T-cell (primary cell): Measurements from ENCODE around the gene PCDH1. TPM values are rescaled to one million over a fixed set of nuclear protein-coding genes. Genes with fewer than 3 reads are reported as not detected.
A peak's percentile ranks its signal among the peaks of the same experiment; 100 is the strongest.

Source experiments
- ATAC-seq, 4 experiments: fragments of 200-7000 bp in 3 of 4; fragments of 150-1000 bp in 1 of 4; cut with Tn5 transposase; replicated peaks in 1 of 4; 1 replicate in 3 of 4; 2 replicates in 1 of 4; pipeline ENCODE4 v1.10.0; 2021; ENCODE audit warnings: moderate library complexity in 3 of 4, mild to moderate bottlenecking in 2 of 4, moderate number of reproducible peaks in 1 of 4
- CTCF ChIA-PET, 2 donors: fragments of 300-600 bp; sonication (Branson Sonifier 250); formaldehyde crosslinking; loops; one replicate each; lab custom pipeline; 2022; ENCODE audit warnings: antibody characterized with exemption in 2 of 2; lab: Charles Lee
- POLR2A ChIA-PET, 2 donors: fragments of 300-600 bp; sonication (Branson Sonifier 250); formaldehyde crosslinking; loops; one replicate each; lab custom pipeline; 2022; ENCODE audit warnings: antibody characterized with exemption in 2 of 2; lab: Charles Lee
- DNase-seq, 35 experiments: peaks; one replicate each; pipeline versions ENCODE4 v3.0.0 to v3.0.0-alpha.2; 2013 to 2023
- H3K27ac ChIP-seq: one replicate; pipeline ENCODE4 v1.5.1; 2013; ENCODE audit warnings: low read length
- H3K27me3 ChIP-seq, 2 experiments: replicated peaks in 1 of 2; 1 replicate in 1 of 2; 2 replicates in 1 of 2; pipeline versions ENCODE4 v1.6.1 to v1.7.0; 2013; ENCODE audit warnings: low read length in 1 of 2, mixed read lengths in 1 of 2; ENCODE audit not compliant: control insufficient read depth in 2 of 2, insufficient read depth in 2 of 2; ENCODE audit errors: extremely low read depth in 1 of 2
- H3K36me3 ChIP-seq, 2 donors: 1 replicate in 1 of 2; 2 replicates in 1 of 2; pipeline versions ENCODE4 v1.6.1 to v1.7.0; 2013; ENCODE audit warnings: low read length in 1 of 2; ENCODE audit not compliant: control insufficient read depth in 2 of 2, insufficient read depth in 1 of 2; ENCODE audit errors: extremely low read depth in 1 of 2
- H3K4me1 ChIP-seq, 2 experiments: 1 replicate in 1 of 2; 2 replicates in 1 of 2; pipeline versions ENCODE4 v1.6.1 to v1.7.0; 2013; ENCODE audit warnings: low read length in 2 of 2, mixed read lengths in 1 of 2; ENCODE audit not compliant: insufficient read depth in 2 of 2, control insufficient read depth in 1 of 2; ENCODE audit errors: extremely low read depth in 1 of 2
- H3K4me3 ChIP-seq, 2 donors: 1 replicate in 1 of 2; 2 replicates in 1 of 2; pipeline versions ENCODE4 v1.5.1 to v1.7.0; 2013; ENCODE audit warnings: mild to moderate bottlenecking in 2 of 2, low read length in 1 of 2, moderate library complexity in 1 of 2; ENCODE audit not compliant: control insufficient read depth in 1 of 2; ENCODE audit errors: extremely low read depth in 1 of 2
- H3K9me3 ChIP-seq: 2 replicates; pipeline ENCODE4 v1.7.0; 2013
- H3K27ac Mint-ChIP-seq, 2 donors: one replicate each; pipeline ENCODE4 v1.8.0; 2020 to 2021; ENCODE audit warnings: mild to moderate bottlenecking in 2 of 2, mixed read lengths in 2 of 2
- H3K27me3 Mint-ChIP-seq, 2 donors: one replicate each; pipeline ENCODE4 v1.8.0; 2021 to 2022; ENCODE audit warnings: mixed read lengths in 2 of 2
- H3K36me3 Mint-ChIP-seq: one replicate; pipeline ENCODE4 v1.8.0; 2021; ENCODE audit warnings: mixed read lengths
- H3K4me1 Mint-ChIP-seq, 3 donors: one replicate each; pipeline ENCODE4 v1.8.0; 2020 to 2022; ENCODE audit warnings: mixed read lengths in 3 of 3, mild to moderate bottlenecking in 1 of 3
- H3K4me3 Mint-ChIP-seq, 3 donors: one replicate each; pipeline ENCODE4 v1.8.0; 2020 to 2022; ENCODE audit warnings: mild to moderate bottlenecking in 3 of 3, mixed read lengths in 3 of 3, moderate library complexity in 3 of 3
- H3K9me3 Mint-ChIP-seq, 3 donors: one replicate each; pipeline ENCODE4 v1.8.0; 2020 to 2022; ENCODE audit warnings: mixed read lengths in 3 of 3
- WGBS: methylation state at CpG from one replicate; pipeline ENCODE4 v1.1.5; 2013; ENCODE audit warnings: missing lambda C conversion rate; ENCODE audit not compliant: insufficient coverage; 5-methylcytosine and 5-hydroxymethylcytosine counted together
- total RNA-seq, 35 experiments: library from RNA in 6 of 35; stranded (reverse) in 6 of 35; fragments of 120-200 nt in 1 of 35; gene quantifications; one replicate each; pipeline versions ENCODE4 v1.2.1 to v1.2.4 and lab custom pipeline; 2013 to 2026

Gene PCDH1
- total RNA-seq, 5 donors from 2014 or later (not counting 1 experiment from before 2014, with no cell fraction given), result 0.23 to 3.0 (median 0.82) TPM

DNA sequence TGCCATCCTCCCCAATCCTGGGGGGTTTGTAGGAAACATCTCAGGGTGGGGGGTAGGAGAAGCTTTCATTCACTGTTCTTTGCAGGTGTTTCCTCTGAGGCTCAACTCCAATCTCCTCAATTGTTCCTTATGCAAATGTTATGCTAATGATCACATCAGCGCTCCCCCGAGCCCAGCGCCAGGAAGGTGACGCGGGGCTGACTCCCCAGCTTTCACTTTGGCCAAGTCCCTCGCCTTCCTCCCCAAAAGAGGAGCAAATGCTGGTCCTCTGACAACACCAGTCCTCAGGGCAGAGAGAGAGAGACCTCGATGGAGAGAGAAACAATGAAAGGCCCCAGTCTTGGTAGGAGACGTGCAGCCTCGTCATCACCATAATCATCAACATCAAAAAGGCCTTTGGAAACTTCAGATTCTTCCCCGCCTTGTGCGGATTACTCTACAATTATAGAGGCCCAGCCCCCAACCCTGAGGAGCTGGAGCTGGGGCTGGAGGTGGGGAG, 39.1 kb downstream of the PCDH1 start:
- no peaks in the 10 kb centered on the region for H3K9me3 ChIP-seq
- DNase-seq (no peak), ATAC-seq (no peak)
- H3K27ac Mint-ChIP-seq, result no peak overlapping the region
- H3K4me1 Mint-ChIP-seq, result peaks cover 10 to 24% (median 16%) of the 10 kb centered on the region in 3 donors
- ChIA-PET POLR2A (no interaction called here), CTCF (no interaction called here)
- no peaks in the 10 kb centered on the region for H3K36me3 ChIP-seq
- no peak overlapping the region for H3K27ac ChIP-seq
- no peaks in the 10 kb centered on the region for H3K36me3 Mint-ChIP-seq
- peaks cover 11 to 13% of the 10 kb centered on the region in 2 experiments for H3K4me1 ChIP-seq
- H3K27me3 Mint-ChIP-seq, result peaks cover 11 to 35% of the 10 kb centered on the region in 2 donors
- no peak overlapping the region for H3K4me3 ChIP-seq
- H3K4me3 Mint-ChIP-seq, result no peak overlapping the region
- H3K9me3 Mint-ChIP-seq, result no peaks in the 10 kb centered on the region
- 52% methylated on average over 6 of the region's 11 CpGs for WGBS
- peaks cover 0 to 51% of the 10 kb centered on the region in 2 experiments for H3K27me3 ChIP-seq

DNA sequence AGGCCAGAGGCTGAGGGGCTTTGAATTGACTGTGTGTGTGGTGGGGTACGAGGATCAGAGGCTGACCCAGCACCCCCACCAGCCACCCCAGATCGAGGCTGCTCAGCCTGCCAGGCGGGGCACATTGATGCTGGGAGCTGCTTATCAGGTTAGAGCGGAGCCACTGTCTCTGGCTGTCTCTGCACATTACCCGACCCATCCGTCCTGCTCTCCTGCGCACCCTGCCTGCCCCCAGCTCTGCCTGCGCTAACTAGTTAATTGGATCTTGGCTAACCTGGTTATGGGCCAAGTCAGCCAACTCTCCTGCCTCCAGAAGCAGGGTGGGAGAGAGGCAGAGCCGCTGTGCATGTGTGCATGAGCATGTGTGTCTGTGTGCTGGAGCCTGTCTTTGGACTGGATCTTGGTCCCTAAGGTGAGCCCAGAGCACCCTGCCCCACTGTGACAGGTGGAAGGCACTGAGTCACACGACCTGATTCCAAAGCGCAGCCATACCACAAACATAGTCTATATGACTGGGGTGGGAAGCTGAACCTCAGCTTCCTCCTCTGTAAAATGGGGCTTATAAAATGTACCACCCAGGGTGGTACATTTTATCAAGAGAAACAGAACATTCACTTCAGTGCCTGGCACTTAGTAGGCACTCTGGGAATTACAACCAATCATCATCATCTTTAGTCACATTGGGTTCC, 39.7 kb downstream of the PCDH1 start:
- Histone ChIP-seq H3K27me3 (peaks cover 0 to 50% of the 10 kb centered on the region in 2 experiments), H3K4me1 (peaks cover 11 to 13% of the 10 kb centered on the region in 2 experiments), H3K4me3 (no peak overlapping the region), H3K27ac (no peak overlapping the region), H3K36me3 (no peaks in the 10 kb centered on the region), H3K9me3 (no peaks in the 10 kb centered on the region)
- Mint-ChIP-seq H3K4me3 (no peak overlapping the region), H3K27me3 (peaks cover 11 to 29% of the 10 kb centered on the region in 2 donors), H3K27ac (no peak overlapping the region), H3K4me1 (peaks cover 10 to 24% (median 16%) of the 10 kb centered on the region in 3 donors), H3K9me3 (no peaks in the 10 kb centered on the region), H3K36me3 (no peaks in the 10 kb centered on the region)
- ChIA-PET CTCF (no interaction called here), POLR2A (no interaction called here)
- no peak for ATAC-seq
- WGBS, result 84% methylated on average over 9 of the region's 11 CpGs
- DNase-seq, result no peak

- Histone ChIP-seq H3K36me3 (no peaks in the 10 kb centered on the region), H3K4me3 (peak overlapping the region in 1 of 2 donors; percentile 2), H3K9me3 (no peaks in the 10 kb centered on the region), H3K27me3 (peaks cover 0 to 37% of the 10 kb centered on the region in 2 experiments), H3K4me1 (peaks cover 11% of the 10 kb centered on the region in 2 experiments), H3K27ac (no peak overlapping the region)
- peak in 1 of 4 experiments; percentile 27 for ATAC-seq
- peaks cover 12 to 25% of the 10 kb centered on the region in 2 donors for H3K27me3 Mint-ChIP-seq
- no peaks in the 10 kb centered on the region for H3K9me3 Mint-ChIP-seq
- POLR2A ChIA-PET, result no interaction called here
- peak overlapping the region in 1 of 3 donors; percentile 55 for H3K4me3 Mint-ChIP-seq
- CTCF ChIA-PET, result interaction anchor here in 1 of 2 donors (0.6 kb wide), 1 partner anchor 18 kb away, joined by 4 read pairs; no protein-coding TSS in a partner anchor
- no peak for DNase-seq
- no peaks in the 10 kb centered on the region for H3K36me3 Mint-ChIP-seq
- peaks cover 10 to 24% (median 16%) of the 10 kb centered on the region in 3 donors for H3K4me1 Mint-ChIP-seq
- no peak overlapping the region for H3K27ac Mint-ChIP-seq
- WGBS, result 3% methylated on average over 4 of the region's 13 CpGs
Observed at GRCh38 chr5:141835928-141836670, 42.1 kb downstream of the PCDH1 start.

- H3K4me3 Mint-ChIP-seq, result no peak overlapping the region
- Histone ChIP-seq H3K4me3 (no peak overlapping the region), H3K27me3 (peaks cover 0 to 34% of the 10 kb centered on the region in 2 experiments), H3K9me3 (no peaks in the 10 kb centered on the region), H3K36me3 (no peaks in the 10 kb centered on the region), H3K27ac (no peak overlapping the region), H3K4me1 (peaks cover 11% of the 10 kb centered on the region in 2 experiments)
- POLR2A ChIA-PET, result no interaction called here
- WGBS, result no CpG with 5 or more reads among the region's 2 CpGs
- H3K36me3 Mint-ChIP-seq, result no peaks in the 10 kb centered on the region
- H3K27me3 Mint-ChIP-seq, result peaks cover 3 to 22% of the 10 kb centered on the region in 2 donors
- H3K4me1 Mint-ChIP-seq, result peaks cover 10 to 24% (median 16%) of the 10 kb centered on the region in 3 donors
- no peak overlapping the region for H3K27ac Mint-ChIP-seq
- CTCF ChIA-PET, result interaction anchor here in 1 of 2 donors (0.7 kb wide), 1 partner anchor 319 kb away, joined by 3 read pairs; no protein-coding TSS in a partner anchor
- no peak for ATAC-seq
- no peaks in the 10 kb centered on the region for H3K9me3 Mint-ChIP-seq
- DNase-seq, result no peak
Observed at GRCh38 chr5:141834331-141834730, 43.9 kb downstream of the PCDH1 start.

DNA sequence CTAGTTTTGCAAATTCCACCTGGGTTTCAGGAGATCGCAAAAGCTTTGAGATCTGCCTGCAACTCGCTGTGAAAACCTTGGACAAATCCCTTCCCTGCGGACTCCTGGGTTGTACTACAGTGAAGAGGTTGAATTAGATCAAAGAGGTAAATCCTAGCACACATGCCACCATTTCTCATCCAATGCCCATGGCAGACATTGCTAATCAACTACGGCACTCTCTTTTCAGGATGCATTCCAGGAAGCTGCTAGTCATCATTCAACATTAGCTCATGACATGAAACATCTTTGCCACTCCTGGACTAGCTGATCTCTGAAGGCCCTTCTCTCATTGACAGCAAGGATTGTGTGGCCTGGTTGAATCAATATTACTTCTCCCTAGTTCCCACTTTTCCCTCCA, 46.1 kb downstream of the PCDH1 start:
- no peak overlapping the region for H3K27ac Mint-ChIP-seq

GRCh38 chr5:141828162-141828561, 50.0 kb downstream of the PCDH1 start:
- WGBS, result 59% methylated on average over 3 of the region's 4 CpGs
- H3K4me3 ChIP-seq, result no peak overlapping the region
- ATAC-seq (no peak), DNase-seq (no peak)
- H3K4me1 Mint-ChIP-seq, result no peaks in the 10 kb centered on the region
- no peak overlapping the region for H3K27ac Mint-ChIP-seq
- peaks cover 0 to 21% of the 10 kb centered on the region in 2 experiments for H3K27me3 ChIP-seq
- H3K36me3 ChIP-seq, result no peaks in the 10 kb centered on the region
- no peaks in the 10 kb centered on the region for H3K9me3 ChIP-seq
- H3K27ac ChIP-seq, result no peak overlapping the region
- H3K4me3 Mint-ChIP-seq, result no peak overlapping the region
- CTCF ChIA-PET, result no interaction called here
- H3K27me3 Mint-ChIP-seq, result peaks cover 6 to 20% of the 10 kb centered on the region in 2 donors
- H3K9me3 Mint-ChIP-seq, result no peaks in the 10 kb centered on the region
- no peaks in the 10 kb centered on the region for H3K4me1 ChIP-seq
- POLR2A ChIA-PET, result no interaction called here
- no peaks in the 10 kb centered on the region for H3K36me3 Mint-ChIP-seq

More for the DNA sequence above, 46.1 kb downstream of the PCDH1 start:
- no peak overlapping the region for H3K4me3 Mint-ChIP-seq
- peaks cover 10 to 17% (median 11%) of the 10 kb centered on the region in 3 donors for H3K4me1 Mint-ChIP-seq
- H3K27me3 Mint-ChIP-seq, result peaks cover 6 to 17% of the 10 kb centered on the region in 2 donors
- H3K36me3 Mint-ChIP-seq, result no peaks in the 10 kb centered on the region
- Histone ChIP-seq H3K27ac (no peak overlapping the region), H3K27me3 (peaks cover 0 to 22% of the 10 kb centered on the region in 2 experiments), H3K4me3 (no peak overlapping the region), H3K4me1 (peaks cover 11% of the 10 kb centered on the region in 2 experiments), H3K9me3 (no peaks in the 10 kb centered on the region), H3K36me3 (no peaks in the 10 kb centered on the region)
- POLR2A ChIA-PET, result no interaction called here
- WGBS, result 100% methylated on average over 1 of the region's 4 CpGs
- DNase-seq (no peak), ATAC-seq (no peak)
- H3K9me3 Mint-ChIP-seq, result no peaks in the 10 kb centered on the region
- CTCF ChIA-PET, result no interaction called here
